NCI-H2196 (cell line): ENCODE results near the gene SPOUT1.
A peak's percentile ranks its signal among the peaks of the same experiment; 100 is the strongest.
"Not testable (repeated sequence)": the region's sequence is repeated elsewhere in the genome, so short reads cannot be mapped to it uniquely, and the experiment has no call there.

ENCODE experiments used
- DNase-seq: peaks from one replicate; lab custom pipeline; 2025; ENCODE audit not compliant: unreplicated experiment; lab: John Stamatoyannopoulos, UW

The SPOUT1 gene

GRCh38 chr9:128829477-128830251 lies at the start of gene SPOUT1:
SPOUT1 (minus strand) TSS chr9:128829794; CDS start chr9:128829780, 14 bp downstream.
- DNase-seq: peak; percentile 96

- no peak for DNase-seq
Observed at GRCh38 chr9:128877852-128878251, 48.3 kb upstream of the SPOUT1 start.

- not testable (repeated sequence) for DNase-seq
Observed at GRCh38 chr9:128870941-128871265, 41.3 kb upstream of the SPOUT1 start.

- DNase-seq: no peak
Observed at GRCh38 chr9:128870128-128870940, 40.7 kb upstream of the SPOUT1 start.

- DNase-seq: peak; percentile 63
Observed at GRCh38 chr9:128863647-128864046, 34.1 kb upstream of the SPOUT1 start.

- peak; percentile 74 for DNase-seq
Observed at GRCh38 chr9:128862401-128862851, 32.8 kb upstream of the SPOUT1 start.

- DNase-seq: no peak
Observed at GRCh38 chr9:128861501-128861900, 31.9 kb upstream of the SPOUT1 start.

GRCh38 chr9:128860937-128861336 lies 31.3 kb upstream of the SPOUT1 start:
- no peak for DNase-seq

- not testable (repeated sequence) for DNase-seq
Observed at GRCh38 chr9:128858476-128858875, 28.9 kb upstream of the SPOUT1 start.

- not testable (repeated sequence) for DNase-seq
Observed at GRCh38 chr9:128854454-128854853, 24.9 kb upstream of the SPOUT1 start.

GRCh38 chr9:128852646-128853045 lies 23.1 kb upstream of the SPOUT1 start:
- not testable (repeated sequence) for DNase-seq

GRCh38 chr9:128851779-128852600 lies 22.4 kb upstream of the SPOUT1 start:
- DNase-seq: peak; percentile 57

GRCh38 chr9:128851024-128851423 lies 21.4 kb upstream of the SPOUT1 start:
- DNase-seq: not testable (repeated sequence)

- no peak for DNase-seq
Observed at GRCh38 chr9:128847803-128848202, 18.2 kb upstream of the SPOUT1 start.

- DNase-seq: no peak
Observed at GRCh38 chr9:128846680-128847030, 17.1 kb upstream of the SPOUT1 start.

- DNase-seq: peak; percentile 97
Observed at GRCh38 chr9:128845186-128845931, 15.8 kb upstream of the SPOUT1 start.

- DNase-seq: not testable (repeated sequence)
Observed at GRCh38 chr9:128843171-128843570, 13.6 kb upstream of the SPOUT1 start.

GRCh38 chr9:128841694-128842492 lies 12.3 kb upstream of the SPOUT1 start:
- DNase-seq: no peak

GRCh38 chr9:128840524-128840923 lies 10.9 kb upstream of the SPOUT1 start:
- no peak for DNase-seq

- DNase-seq: no peak
Observed at GRCh38 chr9:128838338-128838737, 8.7 kb upstream of the SPOUT1 start.
